ENCODE data around the gene CTIF. TPM values are rescaled to one million over a fixed set of nuclear protein-coding genes. Genes with fewer than 3 reads are reported as not detected.

Gene CTIF
- total RNA-seq, 3 donors from 2014 or later = 13.2 to 50.3 (median 19.6) TPM

DNA sequence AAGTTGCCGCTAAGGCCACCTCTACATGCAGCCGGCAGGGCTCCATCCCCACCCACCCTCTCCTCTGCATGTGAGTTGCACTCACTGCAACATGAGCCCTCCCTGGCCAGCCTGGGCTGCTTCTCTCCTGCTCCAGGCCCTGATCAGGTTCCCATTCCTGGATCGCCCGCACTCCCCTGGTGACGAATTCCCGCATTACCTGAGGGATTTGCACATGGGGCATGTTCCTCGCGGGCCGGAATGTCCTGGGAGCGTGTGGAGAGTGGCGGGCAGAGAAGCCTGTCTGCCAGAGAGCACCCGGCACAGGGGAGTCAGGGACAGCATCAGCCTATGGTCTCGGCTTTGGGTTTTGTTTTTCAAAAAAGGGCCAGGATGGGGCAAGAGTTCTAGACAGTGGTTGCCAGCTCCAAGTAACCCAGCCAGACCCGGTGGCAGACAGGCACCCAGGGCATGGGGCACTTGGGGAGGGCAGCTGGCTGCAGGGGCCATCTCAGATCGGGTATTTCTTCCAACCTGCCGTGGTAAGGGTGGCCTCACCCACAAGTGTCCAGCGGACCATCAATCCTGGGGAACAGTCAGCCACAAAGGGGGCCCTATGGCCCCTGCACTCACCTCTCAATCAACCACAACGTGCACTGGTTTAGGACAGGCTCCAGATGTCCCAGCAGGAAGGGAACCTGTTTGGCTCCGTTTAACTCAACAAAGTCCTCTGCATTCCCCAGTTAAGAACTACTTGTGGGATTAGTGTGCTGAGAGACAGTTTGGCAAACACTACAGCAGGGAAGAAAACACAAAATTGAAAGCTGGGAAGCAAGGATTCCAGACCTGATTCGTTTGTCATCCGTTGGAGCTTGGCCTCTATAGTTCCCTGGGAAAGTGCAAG lies 224.2 kb downstream of the CTIF start:
- intact Hi-C loops (cut with DNase I, micrococcal nuclease) = no loop called here
- DNase-seq (no peak), ATAC-seq (no peak)
- H3K4me1 ChIP-seq (ENCODE audit: low read depth) = peaks cover 9% of the 10 kb centered on the region
- H3K36me3 ChIP-seq (ENCODE audit: low read depth) = no peaks in the 10 kb centered on the region
- no peak overlapping the region for H3K4me3 ChIP-seq
- no peak for TF ChIP-seq CTCF (IDR thresholded peaks at IDR 0.05)
- no peaks in the 10 kb centered on the region for H3K9me3 ChIP-seq

DNA sequence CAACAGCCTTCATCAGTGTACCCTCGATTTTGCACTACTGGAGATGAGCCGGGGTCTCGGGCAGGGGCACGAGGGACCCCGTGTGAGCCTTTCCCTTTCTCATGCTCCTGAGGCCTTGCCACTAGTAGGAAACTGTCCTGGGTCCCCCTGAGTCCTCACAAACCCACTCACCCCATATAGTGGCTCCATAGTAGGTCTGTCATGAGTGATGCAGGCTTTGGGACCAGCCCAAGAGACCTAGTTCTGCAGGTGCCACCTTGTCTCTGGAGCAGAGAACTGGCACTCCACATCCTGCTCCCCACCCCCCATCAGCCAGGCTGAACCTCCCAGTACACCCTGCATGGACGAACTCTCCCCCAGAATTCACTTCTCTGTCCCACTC lies 224.9 kb downstream of the CTIF start:
- H3K36me3 ChIP-seq (ENCODE audit: low read depth) = no peaks in the 10 kb centered on the region
- intact Hi-C loops (cut with DNase I, micrococcal nuclease) = no loop called here
- peaks cover 9% of the 10 kb centered on the region for H3K4me1 ChIP-seq (ENCODE audit: low read depth)
- no peak for TF ChIP-seq CTCF (IDR thresholded peaks at IDR 0.05)
- H3K4me3 ChIP-seq = no peak overlapping the region
- ATAC-seq (no peak), DNase-seq (no peak)
- H3K9me3 ChIP-seq = no peaks in the 10 kb centered on the region

GRCh38 chr18:48765053-48765452 lies 226.2 kb downstream of the CTIF start:
- Histone ChIP-seq H3K9me3 (no peaks in the 10 kb centered on the region), H3K36me3 (ENCODE audit: low read depth) (no peaks in the 10 kb centered on the region), H3K4me3 (no peak overlapping the region), H3K4me1 (ENCODE audit: low read depth) (peaks cover 9% of the 10 kb centered on the region)
- DNase-seq (no peak), ATAC-seq (no peak)
- intact Hi-C loops (cut with DNase I, micrococcal nuclease) = no loop called here
- no peak for TF ChIP-seq CTCF (IDR thresholded peaks at IDR 0.05)

DNA sequence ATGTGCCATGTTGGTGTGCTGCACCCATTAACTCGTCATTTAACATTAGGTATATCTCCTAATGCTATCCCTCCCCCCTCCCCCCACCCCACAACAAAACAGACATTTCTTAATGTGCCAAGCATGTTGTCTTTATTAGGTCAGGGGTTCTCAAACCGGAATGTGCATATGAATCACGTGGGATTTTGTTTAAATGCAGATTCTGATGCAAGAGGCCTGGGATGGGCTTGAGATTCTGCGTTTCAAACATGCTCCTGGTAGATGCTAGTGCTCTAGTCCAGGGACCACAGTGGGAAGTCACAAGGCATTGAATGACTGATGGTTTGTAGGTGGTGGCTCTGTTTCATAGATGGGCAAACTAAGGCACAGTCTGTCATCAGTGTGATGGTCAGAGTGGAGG lies 227.2 kb downstream of the CTIF start:
- Histone ChIP-seq H3K9me3 (no peaks in the 10 kb centered on the region), H3K36me3 (ENCODE audit: low read depth) (no peaks in the 10 kb centered on the region), H3K4me1 (ENCODE audit: low read depth) (peaks cover 5% of the 10 kb centered on the region), H3K4me3 (no peak overlapping the region)
- no peak for ATAC-seq
- no peak for DNase-seq
- TF ChIP-seq CTCF (IDR thresholded peaks at IDR 0.05) = no peak
- intact Hi-C loops (cut with DNase I, micrococcal nuclease) = no loop called here

- intact Hi-C loops (cut with DNase I, micrococcal nuclease) = no loop called here
- no peaks in the 10 kb centered on the region for H3K36me3 ChIP-seq (ENCODE audit: low read depth)
These were observed 227.7 kb downstream of the CTIF start for GRCh38 chr18:48766487-48766886.

More at GRCh38 chr18:48766487-48766886, 227.7 kb downstream of the CTIF start:
- Histone ChIP-seq H3K9me3 (no peaks in the 10 kb centered on the region), H3K4me1 (ENCODE audit: low read depth) (peaks cover 5% of the 10 kb centered on the region), H3K4me3 (no peak overlapping the region)
- no peak for TF ChIP-seq CTCF (IDR thresholded peaks at IDR 0.05)
- DNase-seq (no peak), ATAC-seq (no peak)

Measured in mucosa of descending colon (tissue), 3 donors.